Upper lobe of left lung (tissue), 6 donors: ENCODE data around the gene CBLB. TPM values are rescaled to one million over a fixed set of nuclear protein-coding genes. Genes with fewer than 3 reads are reported as not detected.

Experiments used
- ATAC-seq, 2 donors: fragments of 200-7000 bp; cut with Tn5 transposase; one replicate each; pipeline ENCODE4 v1.9.1; 2022; ENCODE audit warnings: mild to moderate bottlenecking in 2 of 2, moderate library complexity in 2 of 2; ENCODE audit not compliant: low FRiP score in 2 of 2
- DNase-seq, 2 donors: peaks; one replicate each; pipeline ENCODE4 v3.0.0-alpha.2; 2019 to 2020
- H3K27ac ChIP-seq, 4 donors: fragments of 200-600 bp; sonication (generic); one replicate each; pipeline ENCODE4 v1.5.1; 2016 to 2019
- H3K27me3 ChIP-seq, 4 donors: fragments of 200-600 bp; sonication (generic); one replicate each; pipeline ENCODE4 v1.5.1; 2017 to 2019
- H3K36me3 ChIP-seq, 4 donors: fragments of 200-600 bp; sonication (generic); one replicate each; pipeline ENCODE4 v1.5.1; 2016 to 2019
- H3K4me1 ChIP-seq, 4 donors: fragments of 200-600 bp; sonication (generic); one replicate each; pipeline ENCODE4 v1.5.1; 2018 to 2019
- H3K4me3 ChIP-seq, 4 donors: fragments of 200-600 bp; sonication (generic); one replicate each; pipeline ENCODE4 v1.5.1; 2017 to 2019; ENCODE audit warnings: mild to moderate bottlenecking in 2 of 4, moderate library complexity in 1 of 4
- H3K9me3 ChIP-seq, 4 donors: fragments of 200-600 bp; sonication (generic); one replicate each; pipeline ENCODE4 v1.5.1; 2018 to 2019
- EP300 ChIP-seq, 4 donors: sonication (generic); formaldehyde crosslinking; IDR thresholded peaks; one replicate each; pipeline ENCODE4 v1.5.1; 2017; ENCODE audit warnings: antibody characterized with exemption in 4 of 4, control low read depth in 2 of 4
- POLR2A ChIP-seq, 4 donors: fragments of 450-650 bp; IDR thresholded peaks; one replicate each; pipeline ENCODE4 v1.5.1; 2016 to 2017; ENCODE audit warnings: antibody characterized with exemption in 4 of 4, mild to moderate bottlenecking in 2 of 4
- POLR2AphosphoS5 ChIP-seq, 2 donors: sonication (generic); formaldehyde crosslinking; IDR thresholded peaks; one replicate each; pipeline ENCODE4 v1.5.1; 2017; ENCODE audit warnings: antibody characterized with exemption in 2 of 2
- WGBS, 2 donors: methylation state at CpG; one replicate each; pipeline ENCODE4 v1.1.5; 2017 to 2018; 5-methylcytosine and 5-hydroxymethylcytosine counted together
- total RNA-seq, 6 donors: library from RNA; depleted of rRNA in 4 of 6; stranded (reverse); fragments of >200 nt in 4 of 6; gene quantifications; one replicate each; pipeline versions ENCODE4 v1.1.0 to v1.2.1, GENCODE V29; 2016 to 2021
- TF ChIP-seq, protein P1 (sequence below), 6 experiments: fragments of 450-650 bp in 4 of 6; fragments of 200-600 bp in 2 of 6; sonication (generic) in 2 of 6; IDR thresholded peaks; one replicate each; pipeline ENCODE4 v1.5.1; 2016 to 2019; ENCODE audit warnings: antibody characterized with exemption in 6 of 6
- donor health status: DM: no; HTN: no; CAD: no; lungs with moderate emphysema.
- donor health status: DM: no; HTN: yes; CAD: no; lungs with severe emphysema.

Gene CBLB
- total RNA-seq, 6 donors from 2014 or later = 30.3 to 85.9 (median 32.0) TPM

- no peak for TF ChIP-seq POLR2AphosphoS5 (IDR thresholded peaks at IDR 0.05)
- no peak for TF ChIP-seq EP300 (IDR thresholded peaks at IDR 0.05)
- TF ChIP-seq, protein P1, sequence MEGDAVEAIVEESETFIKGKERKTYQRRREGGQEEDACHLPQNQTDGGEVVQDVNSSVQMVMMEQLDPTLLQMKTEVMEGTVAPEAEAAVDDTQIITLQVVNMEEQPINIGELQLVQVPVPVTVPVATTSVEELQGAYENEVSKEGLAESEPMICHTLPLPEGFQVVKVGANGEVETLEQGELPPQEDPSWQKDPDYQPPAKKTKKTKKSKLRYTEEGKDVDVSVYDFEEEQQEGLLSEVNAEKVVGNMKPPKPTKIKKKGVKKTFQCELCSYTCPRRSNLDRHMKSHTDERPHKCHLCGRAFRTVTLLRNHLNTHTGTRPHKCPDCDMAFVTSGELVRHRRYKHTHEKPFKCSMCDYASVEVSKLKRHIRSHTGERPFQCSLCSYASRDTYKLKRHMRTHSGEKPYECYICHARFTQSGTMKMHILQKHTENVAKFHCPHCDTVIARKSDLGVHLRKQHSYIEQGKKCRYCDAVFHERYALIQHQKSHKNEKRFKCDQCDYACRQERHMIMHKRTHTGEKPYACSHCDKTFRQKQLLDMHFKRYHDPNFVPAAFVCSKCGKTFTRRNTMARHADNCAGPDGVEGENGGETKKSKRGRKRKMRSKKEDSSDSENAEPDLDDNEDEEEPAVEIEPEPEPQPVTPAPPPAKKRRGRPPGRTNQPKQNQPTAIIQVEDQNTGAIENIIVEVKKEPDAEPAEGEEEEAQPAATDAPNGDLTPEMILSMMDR (IDR thresholded peaks at IDR 0.05) = no peak
- no peak for TF ChIP-seq POLR2A (IDR thresholded peaks at IDR 0.05)
- Histone ChIP-seq H3K27ac (peak overlapping the region in 1 of 4 donors; percentile 35), H3K27me3 (no peaks in the 10 kb centered on the region), H3K9me3 (no peaks in the 10 kb centered on the region), H3K36me3 (no peaks in the 10 kb centered on the region), H3K4me1 (peaks cover 0 to 7% (median 0%) of the 10 kb centered on the region in 4 donors), H3K4me3 (peak overlapping the region in 1 of 4 donors; percentile 2)
- 89 to 92% methylated on average over 1 of the region's 1 CpG for WGBS, 2 donors
- ATAC-seq (no peak), DNase-seq (no peak)
Measured at GRCh38 chr3:105877336-105877910, 8.6 kb upstream of the CBLB start.

DNA sequence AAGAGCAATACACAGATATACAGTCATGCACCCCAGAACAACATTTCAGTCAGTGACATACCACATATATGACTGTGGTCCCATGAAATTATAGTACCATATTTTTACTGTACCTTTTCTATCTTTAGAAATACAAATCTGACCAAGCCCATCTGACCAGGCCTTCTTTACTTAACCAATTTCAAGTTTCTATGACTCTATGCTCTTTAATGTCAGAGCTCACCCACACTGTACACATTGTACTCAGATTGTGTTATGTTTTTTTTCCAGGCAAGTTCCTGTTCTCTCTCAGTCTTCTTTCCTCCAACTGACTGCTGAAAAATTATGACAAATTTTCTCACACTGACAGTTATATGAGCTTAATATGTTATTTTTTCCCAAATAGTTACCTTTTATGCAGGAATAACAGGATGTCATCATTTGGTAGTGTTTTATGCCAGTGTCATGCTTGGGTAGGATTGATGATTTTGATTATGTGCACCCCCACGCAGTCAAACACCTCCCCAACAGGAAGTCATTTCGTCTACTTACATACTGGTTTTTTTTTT is 8.0 kb upstream of the CBLB start:
- WGBS, 2 donors = 35 to 39% methylated on average over 2 of the region's 2 CpGs
- H3K27ac ChIP-seq = peak overlapping the region in 1 of 4 donors; percentile 35
- H3K36me3 ChIP-seq = no peaks in the 10 kb centered on the region
- H3K4me1 ChIP-seq = peaks cover 0 to 7% (median 0%) of the 10 kb centered on the region in 4 donors
- H3K9me3 ChIP-seq = no peaks in the 10 kb centered on the region
- peak overlapping the region in 1 of 4 donors; percentile 2 for H3K4me3 ChIP-seq
- DNase-seq = no peak
- peak in 1 of 4 donors; percentile 22 for TF ChIP-seq EP300 (IDR thresholded peaks at IDR 0.05)
- no peak for TF ChIP-seq POLR2AphosphoS5 (IDR thresholded peaks at IDR 0.05)
- TF ChIP-seq, protein P1 (IDR thresholded peaks at IDR 0.05) = no peak
- TF ChIP-seq POLR2A (IDR thresholded peaks at IDR 0.05) = no peak
- peak in 1 of 2 donors; percentile 63 for ATAC-seq
- no peaks in the 10 kb centered on the region for H3K27me3 ChIP-seq

DNA sequence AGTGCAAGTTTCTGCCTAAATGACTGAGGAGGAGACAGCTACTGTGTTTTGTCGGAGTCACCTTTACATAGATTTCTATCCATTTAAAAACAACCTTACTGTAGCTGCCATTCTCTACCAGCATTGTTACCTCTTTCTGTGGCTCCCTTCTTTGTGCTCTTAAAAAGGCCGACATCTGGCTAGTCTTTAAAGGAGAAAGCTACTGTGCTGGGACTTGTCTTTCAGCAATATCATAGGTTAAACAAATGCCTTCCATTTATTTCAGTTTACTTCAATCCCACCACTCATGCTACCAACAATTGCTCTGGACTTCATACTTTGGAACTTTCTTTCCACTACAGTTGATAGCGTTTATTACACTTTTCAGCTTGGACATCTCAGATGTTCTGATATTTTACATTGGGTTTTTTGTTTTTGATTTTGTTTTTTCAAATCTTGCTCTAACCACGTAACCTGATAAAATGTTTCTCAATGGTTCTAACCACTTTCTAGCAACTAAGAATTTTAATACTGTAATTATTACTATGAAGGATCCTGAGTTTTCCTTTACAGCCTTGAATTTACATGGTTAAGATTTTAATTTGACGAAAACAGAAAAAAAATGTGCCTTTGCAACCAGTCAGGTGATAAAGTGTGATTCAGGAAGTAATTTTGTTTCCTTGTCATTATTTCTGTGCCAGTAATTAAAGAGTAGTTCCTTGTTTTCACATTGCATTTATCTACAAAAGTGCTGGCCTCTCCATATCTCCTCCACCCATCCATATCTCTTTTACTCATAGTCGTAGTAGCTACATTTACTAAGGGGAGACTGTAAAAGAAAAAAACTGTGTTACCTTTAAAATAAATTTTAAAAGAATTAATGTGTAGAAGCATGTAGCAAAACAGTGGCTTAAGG is 1.3 kb upstream of the CBLB start:
- no peaks in the 10 kb centered on the region for H3K27me3 ChIP-seq
- peak overlapping the region in 3 of 4 donors; percentile 64 to 95 (median 81) for H3K4me3 ChIP-seq

DNA sequence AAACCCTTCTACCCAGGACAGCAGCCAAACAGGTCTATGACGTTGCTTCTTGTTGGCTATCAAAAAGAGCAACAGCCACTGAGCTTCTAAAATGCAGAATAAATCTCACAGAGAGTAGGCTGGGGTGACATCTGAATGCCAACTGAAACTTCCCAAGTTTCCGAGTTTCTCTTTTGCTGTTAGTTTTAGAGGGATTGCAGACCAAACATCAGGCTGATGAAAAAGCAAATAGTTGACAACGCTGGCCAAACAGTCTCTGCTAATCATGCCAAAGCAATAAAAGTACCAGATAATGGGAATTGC is 670 bp upstream of the CBLB start:
- TF ChIP-seq POLR2AphosphoS5 (IDR thresholded peaks at IDR 0.05) (no peak), EP300 (IDR thresholded peaks at IDR 0.05) (no peak), POLR2A (IDR thresholded peaks at IDR 0.05) (peak in 2 of 4 donors; percentile 2 to 3)
- TF ChIP-seq, protein P1 (IDR thresholded peaks at IDR 0.05) = no peak
- H3K4me1 ChIP-seq = peaks cover 22 to 39% (median 37%) of the 10 kb centered on the region in 4 donors
- H3K27me3 ChIP-seq = no peaks in the 10 kb centered on the region
- ATAC-seq = no peak
- H3K27ac ChIP-seq = peak overlapping the region; percentile 93 to 99 (median 96)
- H3K36me3 ChIP-seq = no peaks in the 10 kb centered on the region
- H3K9me3 ChIP-seq = no peaks in the 10 kb centered on the region
- WGBS, 2 donors = 0% methylated on average over 3 of the region's 3 CpGs
- no peak for DNase-seq
- H3K4me3 ChIP-seq = peak overlapping the region; percentile 64 to 95 (median 88)

More for the DNA sequence above, 1.3 kb upstream of the CBLB start:
- TF ChIP-seq POLR2A (IDR thresholded peaks at IDR 0.05) = no peak
- TF ChIP-seq, protein P1 (IDR thresholded peaks at IDR 0.05) = no peak
- no peak for TF ChIP-seq POLR2AphosphoS5 (IDR thresholded peaks at IDR 0.05)
- TF ChIP-seq EP300 (IDR thresholded peaks at IDR 0.05) = no peak
- H3K9me3 ChIP-seq = no peaks in the 10 kb centered on the region
- 43% methylated on average over 6 of the region's 6 CpGs for WGBS, 2 donors
- DNase-seq (no peak), ATAC-seq (no peak)
- H3K4me1 ChIP-seq = peaks cover 20 to 34% (median 31%) of the 10 kb centered on the region in 4 donors
- peak overlapping the region; percentile 93 to 99 (median 96) for H3K27ac ChIP-seq
- no peaks in the 10 kb centered on the region for H3K36me3 ChIP-seq
